IMR-90 (cell line): ENCODE data around the gene P2RX7. TPM values are rescaled to one million over a fixed set of nuclear protein-coding genes. Genes with fewer than 3 reads are reported as not detected.
A peak's percentile ranks its signal among the peaks of the same experiment; 100 is the strongest.

ENCODE experiments used
- ATAC-seq: fragments of 200-7000 bp; cut with Tn5 transposase; 2 replicates; pipeline ENCODE4 v1.9.1; 2020; ENCODE audit warnings: low read depth, mild to moderate bottlenecking, moderate library complexity
- BruUV-seq: library from RNA; stranded (reverse); fragments of 400-500 nt; replicated peaks from 2 replicates; lab custom pipeline; 2021; lab: Mats Ljungman, UMichigan
- CTCF ChIA-PET: fragments of 300-600 bp; formaldehyde crosslinking; extraction: SDS; loops from one replicate; lab custom pipeline; 2021; ENCODE audit warnings: antibody characterized with exemption; lab: Yijun Ruan, JAX
- POLR2A ChIA-PET: fragments of 300-600 bp; sonication (Branson Sonifier 250); formaldehyde crosslinking; loops from one replicate; lab custom pipeline; 2022; ENCODE audit warnings: antibody characterized with exemption; ENCODE audit not compliant: unreplicated experiment; lab: Charles Lee
- DNase-seq: peaks from one replicate; pipeline ENCODE4 v3.0.0; 2013
- H2AFZ ChIP-seq: replicated peaks from 2 replicates; pipeline ENCODE3; 2013; ENCODE audit warnings: low read length, mild to moderate bottlenecking; ENCODE audit not compliant: poor library complexity
- H2AK5ac ChIP-seq: 2 replicates; pipeline ENCODE4 v1.6.1; 2013; ENCODE audit warnings: low read depth, low read length, inconsistent platforms
- H2AK9ac ChIP-seq: replicated peaks from 2 replicates; pipeline ENCODE3; 2013; ENCODE audit warnings: mild to moderate bottlenecking, low read depth, low read length, moderate library complexity; ENCODE audit not compliant: poor library complexity
- H2BK120ac ChIP-seq: 2 replicates; pipeline ENCODE4 v1.6.1; 2013; ENCODE audit warnings: low read depth, low read length, inconsistent platforms
- H2BK15ac ChIP-seq: 3 replicates; pipeline ENCODE4 v1.6.1; 2013; ENCODE audit warnings: low read depth, low read length, inconsistent platforms
- H2BK20ac ChIP-seq: 2 replicates; pipeline ENCODE4 v1.6.1; 2013; ENCODE audit warnings: low read depth, mild to moderate bottlenecking, inconsistent platforms, low read length, moderate library complexity
- H2BK5ac ChIP-seq: 2 replicates; pipeline ENCODE4 v1.6.1; 2013; ENCODE audit warnings: mild to moderate bottlenecking, low read depth, low read length, inconsistent platforms; ENCODE audit not compliant: poor library complexity, severe bottlenecking
- H3K14ac ChIP-seq: replicated peaks from 2 replicates; pipeline ENCODE4 v1.6.1; 2013; ENCODE audit warnings: low read depth, low read length, inconsistent platforms
- H3K18ac ChIP-seq: 2 replicates; pipeline ENCODE4 v1.6.1; 2013; ENCODE audit warnings: low read depth, low read length, control low read depth
- H3K23ac ChIP-seq: 2 replicates; pipeline ENCODE4 v1.6.1; 2013; ENCODE audit warnings: low read depth, low read length, inconsistent platforms
- H3K27ac ChIP-seq: 2 replicates; pipeline ENCODE4 v1.5.1; 2013; ENCODE audit warnings: mild to moderate bottlenecking, control low read depth, low read length; ENCODE audit not compliant: insufficient read depth
- H3K27me3 ChIP-seq: 2 replicates; pipeline ENCODE4 v1.6.1; 2013; ENCODE audit warnings: low read length; ENCODE audit not compliant: control insufficient read depth, insufficient read depth
- H3K36me3 ChIP-seq: 2 replicates; pipeline ENCODE4 v1.6.1; 2013; ENCODE audit warnings: low read length, mixed read lengths; ENCODE audit not compliant: control insufficient read depth, insufficient read depth
- H3K4ac ChIP-seq: 2 replicates; pipeline ENCODE4 v1.6.1; 2013; ENCODE audit warnings: low read depth, low read length, inconsistent platforms
- H3K4me1 ChIP-seq: 2 replicates; pipeline ENCODE4 v1.6.1; 2013; ENCODE audit warnings: low read length, mixed read lengths; ENCODE audit not compliant: control insufficient read depth, insufficient read depth
- H3K4me2 ChIP-seq: 2 replicates; pipeline ENCODE4 v1.6.1; 2013; ENCODE audit warnings: low read depth, mild to moderate bottlenecking, control low read depth, low read length, moderate library complexity
- H3K4me3 ChIP-seq: 2 replicates; pipeline ENCODE4 v1.5.1; 2013; ENCODE audit warnings: low read depth, mild to moderate bottlenecking, control low read depth, low read length, moderate library complexity; ENCODE audit not compliant: insufficient read depth
- H3K56ac ChIP-seq: 2 replicates; pipeline ENCODE4 v1.6.1; 2013; ENCODE audit warnings: low read length, inconsistent platforms; ENCODE audit not compliant: insufficient read depth; ENCODE audit errors: extremely low read depth
- H3K79me1 ChIP-seq, 2 experiments: 2 replicates each; pipeline ENCODE4 v1.6.1; 2013; ENCODE audit warnings: low read length in 2 of 2, inconsistent platforms in 1 of 2, low read depth in 1 of 2
- H3K9ac ChIP-seq: 2 replicates; pipeline ENCODE4 v1.6.1; 2013; ENCODE audit warnings: low read depth, low read length, control low read depth
- H3K9me1 ChIP-seq: 2 replicates; pipeline ENCODE4 v1.6.1; 2013; ENCODE audit warnings: low read length, inconsistent platforms; ENCODE audit not compliant: insufficient read depth
- H3K9me3 ChIP-seq: 2 replicates; pipeline ENCODE4 v1.6.1; 2013; ENCODE audit warnings: low read length; ENCODE audit not compliant: control insufficient read depth, insufficient read depth
- H4K20me1 ChIP-seq: 2 replicates; pipeline ENCODE4 v1.6.1; 2013; ENCODE audit warnings: low read length, inconsistent platforms; ENCODE audit not compliant: insufficient read depth
- H4K5ac ChIP-seq: 2 replicates; pipeline ENCODE4 v1.6.1; 2013; ENCODE audit warnings: mild to moderate bottlenecking, low read depth, low read length, control low read depth
- H4K8ac ChIP-seq, 2 experiments: 2 replicates each; pipeline ENCODE4 v1.6.1; 2013; ENCODE audit warnings: low read depth in 2 of 2, low read length in 2 of 2, control low read depth in 1 of 2, inconsistent platforms in 1 of 2
- H4K91ac ChIP-seq: 2 replicates; pipeline ENCODE4 v1.6.1; 2013; ENCODE audit warnings: low read depth, low read length, inconsistent platforms; ENCODE audit not compliant: insufficient read depth
- BHLHE40 ChIP-seq: fragments of 150-350 bp; IDR thresholded peaks from 2 replicates; pipeline ENCODE4 v1.6.1; 2016; ENCODE audit warnings: mild to moderate bottlenecking, low read depth, low read length
- CEBPB ChIP-seq: IDR thresholded peaks from 2 replicates; pipeline ENCODE4 v1.6.1; 2012; ENCODE audit warnings: low read depth, low read length, improper control_type of control experiment
- CHD1 ChIP-seq: IDR thresholded peaks from 2 replicates; pipeline ENCODE4 v1.6.1; 2012; ENCODE audit warnings: low read depth, low read length, improper control_type of control experiment
- FOS ChIP-seq: fragments of 150-350 bp; IDR thresholded peaks from 2 replicates; pipeline ENCODE4 v1.6.1; 2016; ENCODE audit warnings: low read depth, low read length
- MAFK ChIP-seq: IDR thresholded peaks from 2 replicates; pipeline ENCODE4 v1.6.1; 2012; ENCODE audit warnings: low read depth, low read length, improper control_type of control experiment
- MAZ ChIP-seq: IDR thresholded peaks from 2 replicates; pipeline ENCODE4 v1.6.1; 2012; ENCODE audit warnings: low read depth, mild to moderate bottlenecking, low read length, improper control_type of control experiment, moderate library complexity, borderline replicate concordance
- MXI1 ChIP-seq: IDR thresholded peaks from 2 replicates; pipeline ENCODE4 v1.6.1; 2012; ENCODE audit warnings: low read depth, mild to moderate bottlenecking, low read length, moderate library complexity, borderline replicate concordance
- NFE2L2 ChIP-seq: fragments of 150-350 bp; IDR thresholded peaks from 2 replicates; pipeline ENCODE4 v1.6.1; 2016; ENCODE audit warnings: low read depth, mild to moderate bottlenecking, low read length
- POLR2A ChIP-seq: IDR thresholded peaks from 2 replicates; pipeline ENCODE4 v1.6.1; 2012; ENCODE audit warnings: mild to moderate bottlenecking, low read depth, low read length
- RAD21 ChIP-seq: IDR thresholded peaks from 2 replicates; pipeline ENCODE4 v1.6.1; 2012; ENCODE audit warnings: low read length, improper control_type of control experiment
- RCOR1 ChIP-seq: IDR thresholded peaks from 2 replicates; pipeline ENCODE4 v1.6.1; 2012; ENCODE audit warnings: mild to moderate bottlenecking, low read length, improper control_type of control experiment; ENCODE audit not compliant: insufficient replicate concordance
- RFX5 ChIP-seq: IDR thresholded peaks from 2 replicates; pipeline ENCODE4 v1.8.0; 2012; ENCODE audit warnings: low read depth, mild to moderate bottlenecking, low read length, moderate library complexity
- WGBS, 2 experiments: methylation state at CpG; one replicate each; pipeline versions ENCODE4 v1.1.5 to v1.1.7; 2013; ENCODE audit warnings: missing lambda C conversion rate in 2 of 2; ENCODE audit not compliant: insufficient read length in 1 of 2; ENCODE audit errors: extremely low coverage in 2 of 2; 5-methylcytosine and 5-hydroxymethylcytosine counted together
- dilution Hi-C: fragments of 300-500 bp; cut with HindIII; formaldehyde crosslinking; loops from one replicate; pipeline ENCODE4 v1.14.3; 2018; ENCODE audit warnings: low sequenced_read_pairs; ENCODE audit not compliant: unreplicated experiment
- in situ Hi-C: fragments of 300-500 bp; cut with MboI; formaldehyde crosslinking; loops from 3 replicates; pipeline ENCODE4 v1.14.3; 2019; ENCODE audit warnings: low sequenced_read_pairs, inconsistent platforms, mixed read lengths
- intact Hi-C: fragments of 100-400 bp; cut with micrococcal nuclease; formaldehyde crosslinking; loops from 2 replicates; pipeline ENCODE4 v1.10.0; 2022
- polyA plus RNA-seq, 3 experiments: library from polyadenylated mRNA; depleted of rRNA; stranded (reverse); fragments of >200 nt; gene quantifications; 2 replicates each; pipeline ENCODE4 v1.2.3, GENCODE V29; 2012; ENCODE audit warnings: low replicate concordance in 1 of 3
- total RNA-seq: library from RNA; depleted of rRNA; stranded (reverse); fragments of >200 nt; gene quantifications from 2 replicates; pipeline ENCODE4 v1.2.3, GENCODE V29; 2012
- TF ChIP-seq, protein P1 (sequence below): conservative IDR thresholded peaks from 2 replicates; pipeline ENCODE4 v1.5.1; 2012; ENCODE audit warnings: mild to moderate bottlenecking, low read depth, low read length, improper control_type of control experiment
- TF ChIP-seq, protein P2 (sequence below): fragments of 150-350 bp; IDR thresholded peaks from 2 replicates; pipeline ENCODE4 v1.6.1; 2017; ENCODE audit warnings: mild to moderate bottlenecking, antibody characterized with exemption, low read length, low read depth

P2RX7 gene
- total and polyA plus RNA-seq, 2 of the 4 experiments (the other 2 are of a cell fraction), result 0.07 to 0.18 TPM

DNA sequence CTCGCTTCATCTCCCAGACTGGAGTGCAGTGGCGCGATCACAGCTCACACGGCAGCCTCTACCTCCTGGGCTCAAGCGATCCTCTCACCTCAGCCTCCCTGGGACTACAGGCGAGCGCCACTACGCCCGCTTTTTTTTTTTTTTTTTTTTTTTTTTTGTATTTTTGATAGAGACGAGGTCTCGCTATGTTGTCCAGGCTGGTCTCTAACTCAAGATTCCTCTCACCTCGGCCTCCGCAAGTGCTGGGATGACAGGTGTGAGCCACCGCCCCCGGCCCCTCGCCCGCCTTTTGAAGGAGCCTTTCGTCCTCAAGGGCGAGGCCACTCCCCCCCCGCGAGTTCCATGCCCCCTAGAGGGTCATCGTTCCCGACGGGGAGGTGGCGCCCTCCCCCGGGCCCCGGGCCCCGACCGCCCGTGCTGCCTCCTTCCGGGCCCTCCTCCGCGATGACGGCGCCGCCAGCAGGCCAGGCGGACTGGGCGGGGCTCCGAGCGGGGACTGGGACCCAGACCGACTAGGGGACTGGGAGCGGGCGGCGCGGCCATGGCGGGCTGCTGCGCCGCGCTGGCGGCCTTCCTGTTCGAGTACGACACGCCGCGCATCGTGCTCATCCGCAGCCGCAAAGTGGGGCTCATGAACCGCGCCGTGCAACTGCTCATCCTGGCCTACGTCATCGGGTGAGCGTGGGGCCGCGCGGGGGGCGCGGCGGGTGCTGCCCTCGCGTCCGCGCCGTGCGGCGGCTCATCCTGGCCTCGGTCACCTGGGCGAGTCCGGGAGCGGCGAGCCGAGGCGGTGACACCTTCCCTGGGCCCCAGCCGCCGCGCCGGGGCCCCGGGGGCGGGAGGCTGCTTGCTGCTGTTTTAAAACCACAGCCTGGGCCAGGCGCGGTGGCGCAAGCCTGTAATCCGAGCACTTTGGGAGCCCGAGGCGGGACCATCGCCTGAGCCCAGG is 77.2 kb downstream of the P2RX7 start, which contains the start of gene P2RX4:
P2RX4 (plus strand) TSS at position 506 of the 949 bp plus-strand sequence; CDS start at position 542, 36 bp downstream.
- ATAC-seq, result peak; percentile 91
- H2AK5ac ChIP-seq, result peak within 1 kb of the TSS; percentile 81
- TF ChIP-seq POLR2A (peak; percentile 88), FOS (no peak), NFE2L2 (no peak), MAFK (no peak), RFX5 (no peak), MXI1 (peak; percentile 52; the same call in 1 of the 2 replicates), BHLHE40 (peak; percentile 6), RAD21 (0 out of 2 replicates have a peak, but pooled peaks have one; percentile 6), CEBPB (peak; percentile 90), RCOR1 (no peak), CHD1 (no peak), MAZ (no peak)
- TF ChIP-seq, protein P1, sequence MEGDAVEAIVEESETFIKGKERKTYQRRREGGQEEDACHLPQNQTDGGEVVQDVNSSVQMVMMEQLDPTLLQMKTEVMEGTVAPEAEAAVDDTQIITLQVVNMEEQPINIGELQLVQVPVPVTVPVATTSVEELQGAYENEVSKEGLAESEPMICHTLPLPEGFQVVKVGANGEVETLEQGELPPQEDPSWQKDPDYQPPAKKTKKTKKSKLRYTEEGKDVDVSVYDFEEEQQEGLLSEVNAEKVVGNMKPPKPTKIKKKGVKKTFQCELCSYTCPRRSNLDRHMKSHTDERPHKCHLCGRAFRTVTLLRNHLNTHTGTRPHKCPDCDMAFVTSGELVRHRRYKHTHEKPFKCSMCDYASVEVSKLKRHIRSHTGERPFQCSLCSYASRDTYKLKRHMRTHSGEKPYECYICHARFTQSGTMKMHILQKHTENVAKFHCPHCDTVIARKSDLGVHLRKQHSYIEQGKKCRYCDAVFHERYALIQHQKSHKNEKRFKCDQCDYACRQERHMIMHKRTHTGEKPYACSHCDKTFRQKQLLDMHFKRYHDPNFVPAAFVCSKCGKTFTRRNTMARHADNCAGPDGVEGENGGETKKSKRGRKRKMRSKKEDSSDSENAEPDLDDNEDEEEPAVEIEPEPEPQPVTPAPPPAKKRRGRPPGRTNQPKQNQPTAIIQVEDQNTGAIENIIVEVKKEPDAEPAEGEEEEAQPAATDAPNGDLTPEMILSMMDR, result 0 out of 2 replicates have a peak, but pooled peaks have one; percentile 31
- TF ChIP-seq, protein P2, sequence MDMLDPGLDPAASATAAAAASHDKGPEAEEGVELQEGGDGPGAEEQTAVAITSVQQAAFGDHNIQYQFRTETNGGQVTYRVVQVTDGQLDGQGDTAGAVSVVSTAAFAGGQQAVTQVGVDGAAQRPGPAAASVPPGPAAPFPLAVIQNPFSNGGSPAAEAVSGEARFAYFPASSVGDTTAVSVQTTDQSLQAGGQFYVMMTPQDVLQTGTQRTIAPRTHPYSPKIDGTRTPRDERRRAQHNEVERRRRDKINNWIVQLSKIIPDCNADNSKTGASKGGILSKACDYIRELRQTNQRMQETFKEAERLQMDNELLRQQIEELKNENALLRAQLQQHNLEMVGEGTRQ, result no peak; the same call in 1 of the 2 replicates

More for the DNA sequence above, 77.2 kb downstream of the P2RX7 start, which contains the start of gene P2RX4:
- dilution Hi-C loops, result no loop called here
- no peaks in the 10 kb centered on the region for H3K36me3 ChIP-seq
- ChIA-PET POLR2A (no interaction called here), CTCF (no interaction called here)
- H4K20me1 ChIP-seq, result no peaks in the 10 kb centered on the region
- H3K23ac ChIP-seq, result peak within 1 kb of the TSS; percentile 79
- H2BK20ac ChIP-seq, result peak within 1 kb of the TSS; percentile 50; the same call in 1 of the 2 replicates
- H3K27ac ChIP-seq, result peak within 1 kb of the TSS; percentile 78
- in situ Hi-C loops, result no loop called here
- peak within 1 kb of the TSS; percentile 95 for H3K4me2 ChIP-seq
- H3K9ac ChIP-seq, result peak within 1 kb of the TSS; percentile 72
- peak within 1 kb of the TSS; percentile 79 for H3K18ac ChIP-seq
- intact Hi-C loops, result loop anchor here (5.0 kb wide), 2 partner anchors 83 to 98 kb away; no protein-coding TSS in a partner anchor
- H4K91ac ChIP-seq, result peak within 1 kb of the TSS; percentile 91; the same call in 1 of the 2 replicates
- no peaks in the 10 kb centered on the region for H3K9me3 ChIP-seq
- DNase-seq, result peak; percentile 73
- peak within 1 kb of the TSS; percentile 80 for H2AK9ac ChIP-seq
- H2BK120ac ChIP-seq, result peak within 1 kb of the TSS; percentile 93
- H3K27me3 ChIP-seq, result no peaks in the 10 kb centered on the region
- peak within 1 kb of the TSS; percentile 96 for H3K4me3 ChIP-seq
- H3K4ac ChIP-seq, result peak within 1 kb of the TSS; percentile 95
- H3K4me1 ChIP-seq, result peaks cover 6% of the 10 kb centered on the region
- peak within 1 kb of the TSS; percentile 91 for H2BK5ac ChIP-seq
- WGBS, 2 experiments, result 2% methylated on average over 52 of the region's 97 CpGs; no CpG with 5 or more reads in 1 of the 2 experiments
- H2AFZ ChIP-seq, result peak within 1 kb of the TSS; percentile 99
- H3K9me1 ChIP-seq, result peaks cover 4% of the 10 kb centered on the region
- BruUV-seq, result no TSS peak
- H3K14ac ChIP-seq, result peak within 1 kb of the TSS; percentile 83
- peak within 1 kb of the TSS; percentile 58; the same call in 1 of the 2 replicates for H3K56ac ChIP-seq
- H4K8ac ChIP-seq, result peak within 1 kb of the TSS; percentile 41 to 97; a peak in 3 of 4 replicates
- H3K79me1 ChIP-seq, result peaks cover 2 to 31% of the 10 kb centered on the region in 2 experiments; a peak in 3 of 4 replicates
- H4K5ac ChIP-seq, result peak within 1 kb of the TSS; percentile 87
- peak within 1 kb of the TSS; percentile 88; the same call in 2 of the 3 replicates for H2BK15ac ChIP-seq
